ENCODE results near the gene PRM1. TPM values are rescaled to one million over a fixed set of nuclear protein-coding genes. Genes with fewer than 3 reads are reported as not detected.

PRM1 gene
- total RNA-seq, 1 experiment from 2014 or later = not detected

DNA sequence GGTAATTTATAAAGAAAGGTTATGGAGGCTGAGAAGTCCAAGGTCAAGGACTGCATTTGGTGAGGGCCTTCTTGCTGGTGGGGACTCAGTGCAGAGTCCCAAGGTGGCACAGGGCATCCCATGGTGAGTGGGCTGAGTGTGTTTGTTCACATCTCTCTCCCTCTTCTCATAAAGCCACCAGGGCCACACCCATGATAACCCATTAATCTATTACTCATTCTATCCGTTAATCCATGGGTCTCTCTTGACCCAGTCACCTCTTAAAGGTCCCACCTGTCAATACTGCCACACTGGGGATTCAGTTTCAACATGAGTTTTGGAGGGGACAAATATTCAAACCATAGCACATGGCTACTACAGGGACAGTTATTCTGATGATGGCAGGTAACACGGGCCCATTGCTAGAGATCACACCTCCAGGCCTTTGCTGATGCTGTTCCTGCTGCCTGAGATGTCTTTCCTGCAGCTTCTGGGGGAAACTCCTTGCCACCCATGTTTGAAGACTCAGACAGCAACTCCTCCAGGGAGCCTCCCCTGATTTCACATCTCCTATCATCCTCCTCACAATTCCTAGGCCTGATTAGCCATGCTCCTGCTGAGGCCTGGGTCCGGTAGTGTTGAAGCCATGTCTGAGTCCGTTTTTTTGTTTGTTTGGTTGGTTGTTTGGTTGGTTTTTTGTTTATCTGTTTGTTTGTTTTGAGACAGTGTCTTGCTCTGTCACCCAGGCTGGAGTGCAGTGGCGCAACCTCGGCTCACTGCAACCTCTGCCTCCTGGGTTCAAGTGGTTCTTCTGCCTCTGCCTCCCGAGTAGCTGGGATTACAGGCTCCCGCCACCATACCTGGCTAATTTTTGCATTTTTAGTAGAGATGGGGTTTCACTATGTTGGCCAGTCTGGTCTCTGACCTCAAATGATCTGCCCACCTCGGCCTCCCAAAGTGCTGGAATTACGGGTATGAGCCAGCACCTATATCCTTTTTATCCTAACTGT is 41.2 kb downstream of the PRM1 start:
- intact Hi-C loops (cut with micrococcal nuclease; ENCODE audit: unreplicated experiment) = no loop called here
- ChIA-PET CTCF (no interaction called here), POLR2A (ENCODE audit: low non-redundant PET) (no interaction called here)
- Histone ChIP-seq H3K4me3 (ENCODE audit: low read depth, low read length, poor library complexity, severe bottlenecking) (no peak overlapping the region), H3K9me3 (ENCODE audit: low read depth, low read length, poor library complexity, severe bottlenecking) (no peaks in the 10 kb centered on the region), H3K36me3 (ENCODE audit: insufficient read depth, low read length, poor library complexity, severe bottlenecking) (no peaks in the 10 kb centered on the region), H3K4me1 (ENCODE audit: insufficient read depth, low read length, poor library complexity, severe bottlenecking) (no peaks in the 10 kb centered on the region), H3K27ac (ENCODE audit: low read depth, low read length, poor library complexity, severe bottlenecking) (no peak overlapping the region), H3K27me3 (replicated peaks; ENCODE audit: insufficient read depth, low read depth, low read length, poor library complexity) (no peaks in the 10 kb centered on the region)
- DNase-seq (ENCODE audit: low spot score) = no peak
- BruUV-seq (replicated peaks) = no TSS peak
- TF ChIP-seq, protein P1, sequence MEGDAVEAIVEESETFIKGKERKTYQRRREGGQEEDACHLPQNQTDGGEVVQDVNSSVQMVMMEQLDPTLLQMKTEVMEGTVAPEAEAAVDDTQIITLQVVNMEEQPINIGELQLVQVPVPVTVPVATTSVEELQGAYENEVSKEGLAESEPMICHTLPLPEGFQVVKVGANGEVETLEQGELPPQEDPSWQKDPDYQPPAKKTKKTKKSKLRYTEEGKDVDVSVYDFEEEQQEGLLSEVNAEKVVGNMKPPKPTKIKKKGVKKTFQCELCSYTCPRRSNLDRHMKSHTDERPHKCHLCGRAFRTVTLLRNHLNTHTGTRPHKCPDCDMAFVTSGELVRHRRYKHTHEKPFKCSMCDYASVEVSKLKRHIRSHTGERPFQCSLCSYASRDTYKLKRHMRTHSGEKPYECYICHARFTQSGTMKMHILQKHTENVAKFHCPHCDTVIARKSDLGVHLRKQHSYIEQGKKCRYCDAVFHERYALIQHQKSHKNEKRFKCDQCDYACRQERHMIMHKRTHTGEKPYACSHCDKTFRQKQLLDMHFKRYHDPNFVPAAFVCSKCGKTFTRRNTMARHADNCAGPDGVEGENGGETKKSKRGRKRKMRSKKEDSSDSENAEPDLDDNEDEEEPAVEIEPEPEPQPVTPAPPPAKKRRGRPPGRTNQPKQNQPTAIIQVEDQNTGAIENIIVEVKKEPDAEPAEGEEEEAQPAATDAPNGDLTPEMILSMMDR (conservative IDR thresholded peaks at IDR 0.05; ENCODE audit: low read depth, low read length) = no peak
- no peak for TF ChIP-seq EZH2 (IDR thresholded peaks at IDR 0.05; ENCODE audit: borderline replicate concordance, low read depth, low read length, poor library complexity, severe bottlenecking)

DNA sequence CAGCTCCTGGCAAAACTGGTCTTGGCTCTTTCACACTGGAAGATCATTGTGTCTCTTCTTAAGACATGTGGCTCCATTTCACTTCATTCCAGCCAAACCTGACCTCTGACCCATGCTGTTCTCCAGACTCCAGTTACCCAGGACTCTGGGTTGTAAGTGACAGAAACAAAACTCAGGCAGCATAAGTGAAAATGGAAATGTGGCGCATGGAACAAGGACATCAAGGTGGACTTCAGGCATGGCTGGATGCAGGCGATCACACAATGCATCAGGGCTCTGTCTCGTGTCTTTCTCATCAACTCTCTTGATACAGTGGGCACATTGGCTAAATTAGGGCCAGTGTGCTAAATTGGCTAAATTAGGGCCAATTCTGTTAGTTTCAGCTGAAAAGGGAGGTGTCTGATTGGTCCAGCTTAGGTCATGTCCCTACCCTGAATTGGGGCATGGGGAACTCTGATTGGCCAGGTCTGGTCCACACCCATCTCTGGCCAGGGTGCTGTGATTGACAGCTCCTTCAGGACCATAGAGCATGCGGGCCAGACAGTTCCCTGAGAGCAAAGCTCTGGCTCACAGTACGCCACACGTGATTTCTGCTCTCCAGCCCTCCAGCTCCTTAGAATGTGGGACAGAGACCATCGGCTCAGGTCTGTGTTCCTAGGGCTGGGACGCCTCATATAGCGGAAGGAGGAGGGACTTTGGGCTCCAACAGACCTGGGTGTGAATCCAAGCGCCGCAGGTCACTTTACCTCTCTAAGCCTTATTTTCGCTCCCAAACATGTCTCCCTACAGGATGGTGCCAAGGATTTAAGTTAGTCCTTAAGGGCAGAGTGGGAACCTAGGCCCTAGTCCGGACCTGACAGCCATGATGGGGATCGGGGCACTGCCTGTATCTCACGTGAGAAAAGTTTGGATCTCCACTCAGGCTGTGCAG is 42.6 kb downstream of the PRM1 start:
- TF ChIP-seq EZH2 (IDR thresholded peaks at IDR 0.05; ENCODE audit: borderline replicate concordance, low read depth, low read length, poor library complexity, severe bottlenecking) = no peak
- TF ChIP-seq, protein P1 (conservative IDR thresholded peaks at IDR 0.05; ENCODE audit: low read depth, low read length) = no peak
- CTCF ChIA-PET = no interaction called here
- no peaks in the 10 kb centered on the region for H3K36me3 ChIP-seq (ENCODE audit: insufficient read depth, low read length, poor library complexity, severe bottlenecking)

DNA sequence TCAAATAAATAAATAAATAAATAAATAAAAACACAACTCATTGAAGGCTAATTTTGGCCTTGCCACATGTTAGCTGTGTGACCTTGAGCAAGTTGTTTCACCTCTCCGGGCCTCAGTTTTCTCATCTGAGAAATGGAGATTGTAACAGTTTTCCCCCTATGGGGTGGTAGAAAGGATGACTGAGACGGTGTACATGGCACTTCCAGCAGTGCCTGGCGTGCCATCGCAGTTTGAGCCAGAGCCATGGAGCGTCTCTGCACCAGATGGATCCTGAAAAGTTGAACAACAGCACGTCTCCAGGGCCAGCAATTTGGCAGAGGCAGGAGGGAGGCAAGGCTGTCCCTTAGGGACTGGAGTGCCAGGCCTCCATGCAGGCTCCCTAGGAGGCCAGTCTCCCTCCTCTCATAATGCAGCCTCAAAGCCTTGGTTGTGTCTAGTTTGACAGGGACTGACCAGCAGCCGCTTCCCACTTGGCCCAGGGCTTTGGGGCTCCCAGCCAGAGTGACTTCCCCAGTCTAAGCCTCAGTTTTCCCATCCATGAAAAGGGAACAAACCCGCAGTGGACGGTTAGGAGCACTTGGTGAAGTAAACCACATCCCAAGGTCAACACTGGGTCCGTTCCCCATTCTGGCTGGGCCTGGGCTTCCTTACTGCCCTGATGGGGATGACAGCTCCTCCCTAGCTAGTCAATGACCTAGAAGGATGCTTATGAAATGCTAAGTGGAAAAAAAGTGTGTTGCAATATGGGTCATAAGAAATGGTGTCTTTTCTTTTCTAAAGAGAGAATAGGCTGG is 44.5 kb downstream of the PRM1 start:
- DNase-seq (ENCODE audit: low spot score) = no peak
- intact Hi-C loops (cut with micrococcal nuclease; ENCODE audit: unreplicated experiment) = no loop called here
- TF ChIP-seq EZH2 (IDR thresholded peaks at IDR 0.05; ENCODE audit: borderline replicate concordance, low read depth, low read length, poor library complexity, severe bottlenecking) = no peak
- TF ChIP-seq, protein P1 (conservative IDR thresholded peaks at IDR 0.05; ENCODE audit: low read depth, low read length) = no peak
- POLR2A ChIA-PET (ENCODE audit: low non-redundant PET) = no interaction called here
- Histone ChIP-seq H3K27ac (ENCODE audit: low read depth, low read length, poor library complexity, severe bottlenecking) (no peak overlapping the region), H3K36me3 (ENCODE audit: insufficient read depth, low read length, poor library complexity, severe bottlenecking) (no peaks in the 10 kb centered on the region), H3K4me1 (ENCODE audit: insufficient read depth, low read length, poor library complexity, severe bottlenecking) (no peaks in the 10 kb centered on the region), H3K9me3 (ENCODE audit: low read depth, low read length, poor library complexity, severe bottlenecking) (no peaks in the 10 kb centered on the region), H3K27me3 (replicated peaks; ENCODE audit: insufficient read depth, low read depth, low read length, poor library complexity) (no peaks in the 10 kb centered on the region), H3K4me3 (ENCODE audit: low read depth, low read length, poor library complexity, severe bottlenecking) (no peak overlapping the region)
- CTCF ChIA-PET = no interaction called here
- BruUV-seq (replicated peaks) = no TSS peak

More for the DNA sequence above, 42.6 kb downstream of the PRM1 start:
- intact Hi-C loops (cut with micrococcal nuclease; ENCODE audit: unreplicated experiment) = no loop called here
- DNase-seq (ENCODE audit: low spot score) = no peak
- Histone ChIP-seq H3K9me3 (ENCODE audit: low read depth, low read length, poor library complexity, severe bottlenecking) (no peaks in the 10 kb centered on the region), H3K27me3 (replicated peaks; ENCODE audit: insufficient read depth, low read depth, low read length, poor library complexity) (no peaks in the 10 kb centered on the region), H3K4me1 (ENCODE audit: insufficient read depth, low read length, poor library complexity, severe bottlenecking) (no peaks in the 10 kb centered on the region), H3K27ac (ENCODE audit: low read depth, low read length, poor library complexity, severe bottlenecking) (no peak overlapping the region), H3K4me3 (ENCODE audit: low read depth, low read length, poor library complexity, severe bottlenecking) (no peak overlapping the region)
- POLR2A ChIA-PET (ENCODE audit: low non-redundant PET) = no interaction called here
- no TSS peak for BruUV-seq (replicated peaks)
